Activated effector memory CD4-positive, alpha-beta T cell treated with Interleukin-2 at 50 U/mL for 16 hours (primary cell): ENCODE results near the gene SLC35C1.

Experiments
- DNase-seq: peaks from one replicate; pipeline ENCODE4 v3.0.0-alpha.2; 2020

SLC35C1 gene

GRCh38 chr11:45804761-45805304, at the start of gene SLC35C1:
SLC35C1 (plus strand) TSS chr11:45805149; CDS start chr11:45805802, 653 bp downstream.
- peak; percentile 96 for DNase-seq

GRCh38 chr11:45755281-45755859, 49.6 kb upstream of the SLC35C1 start:
- no peak for DNase-seq

- DNase-seq, result no peak
These were observed 48.5 kb upstream of the SLC35C1 start for GRCh38 chr11:45756384-45757010.

GRCh38 chr11:45757672-45758071, 47.3 kb upstream of the SLC35C1 start:
- DNase-seq, result no peak

- DNase-seq, result no peak
These were observed 43.3 kb upstream of the SLC35C1 start for GRCh38 chr11:45761659-45762058.

GRCh38 chr11:45765107-45765668, 39.8 kb upstream of the SLC35C1 start:
- no peak for DNase-seq

- no peak for DNase-seq
These were observed 39.1 kb upstream of the SLC35C1 start for GRCh38 chr11:45765836-45766235.

GRCh38 chr11:45766469-45766868, 38.5 kb upstream of the SLC35C1 start:
- no peak for DNase-seq

GRCh38 chr11:45768486-45768885, 36.5 kb upstream of the SLC35C1 start:
- no peak for DNase-seq

- DNase-seq, result no peak
These were observed 35.0 kb upstream of the SLC35C1 start for GRCh38 chr11:45769960-45770359.

- DNase-seq, result peak; percentile 62
These were observed 33.8 kb upstream of the SLC35C1 start for GRCh38 chr11:45771193-45771565.

GRCh38 chr11:45771566-45772448, 33.1 kb upstream of the SLC35C1 start:
- DNase-seq, result peak; percentile 70

- DNase-seq, result no peak
These were observed 32.5 kb upstream of the SLC35C1 start for GRCh38 chr11:45772449-45772774.

- DNase-seq, result no peak
These were observed 31.8 kb upstream of the SLC35C1 start for GRCh38 chr11:45772986-45773785.

GRCh38 chr11:45773786-45774655, 30.9 kb upstream of the SLC35C1 start:
- DNase-seq, result no peak

- DNase-seq, result no peak
These were observed 30.2 kb upstream of the SLC35C1 start for GRCh38 chr11:45774786-45775185.

- no peak for DNase-seq
These were observed 27.6 kb upstream of the SLC35C1 start for GRCh38 chr11:45777127-45777969.

GRCh38 chr11:45778341-45778740, 26.6 kb upstream of the SLC35C1 start:
- no peak for DNase-seq

- DNase-seq, result no peak
These were observed 25.3 kb upstream of the SLC35C1 start for GRCh38 chr11:45779602-45780001.

- DNase-seq, result no peak
These were observed 18.7 kb upstream of the SLC35C1 start for GRCh38 chr11:45786272-45786671.

- DNase-seq, result no peak
These were observed 16.1 kb upstream of the SLC35C1 start for GRCh38 chr11:45788887-45789286.
